Measurements from ENCODE around the gene MACROD2. TPM values are rescaled to one million over a fixed set of nuclear protein-coding genes. Genes with fewer than 3 reads are reported as not detected.

The MACROD2 gene
- polyA plus RNA-seq, 1 donor (not counting 4 experiments of a cell fraction or from before 2014, with no cell fraction given), result 0.71 TPM

DNA sequence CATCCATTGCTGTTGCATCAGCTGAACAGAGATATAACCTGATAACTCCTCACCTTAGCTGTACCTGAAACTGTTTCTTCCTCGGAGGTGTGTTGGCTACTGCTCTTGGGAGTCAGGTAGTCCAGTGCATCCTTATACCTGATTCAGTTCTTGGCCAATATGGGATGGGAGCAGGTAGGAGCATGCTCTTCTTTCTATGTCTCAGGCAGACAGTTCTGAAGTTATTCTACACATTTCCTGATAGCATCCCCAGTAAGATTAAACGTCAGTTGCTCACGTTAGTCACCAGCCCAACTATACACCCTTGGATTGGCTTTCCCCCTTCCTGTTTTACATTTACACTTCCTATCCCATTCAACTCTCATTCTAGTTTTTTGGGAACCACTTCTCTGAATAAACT is 586.4 kb downstream of the MACROD2 start:
- no peak for DNase-seq (ENCODE audit: low read depth, low spot score)
- FAIRE-seq, result peak; percentile 70
- Histone ChIP-seq H3K9ac (ENCODE audit: control insufficient read depth, extremely low read depth, insufficient read depth, low read length) (no peak overlapping the region), H3K9me3 (ENCODE audit: control insufficient read depth, low read depth, low read length) (no peaks in the 10 kb centered on the region), H4K20me1 (ENCODE audit: control insufficient read depth, extremely low read depth, insufficient read depth, low read length) (no peaks in the 10 kb centered on the region), H3K4me3 (ENCODE audit: control insufficient read depth in 2 of 3, extremely low read depth in 1 of 3, insufficient read depth in 2 of 3, low read depth in 1 of 3, low read length in 3 of 3) (no peak overlapping the region), H3K4me2 (ENCODE audit: control insufficient read depth, extremely low read depth, insufficient read depth, low read depth, low read length) (no peak overlapping the region), H2AFZ (ENCODE audit: control insufficient read depth, low read length) (no peak overlapping the region), H3K27ac (ENCODE audit: control insufficient read depth, insufficient read depth, low read length) (no peak overlapping the region), H3K79me2 (ENCODE audit: control insufficient read depth, insufficient read depth, low read length) (no peaks in the 10 kb centered on the region), H3K9me1 (ENCODE audit: control insufficient read depth, extremely low read depth, insufficient read depth, low read length) (peaks cover 3% of the 10 kb centered on the region), H3K36me3 (ENCODE audit: control insufficient read depth in 2 of 2, extremely low read depth in 1 of 2, insufficient read depth in 2 of 2, low read length in 2 of 2) (no peaks in the 10 kb centered on the region), H3K4me1 (ENCODE audit: control insufficient read depth, extremely low read depth, insufficient read depth, low read length) (peaks cover 17% of the 10 kb centered on the region), H3K27me3 (ENCODE audit: control insufficient read depth, extremely low read depth, insufficient read depth, low read length) (no peaks in the 10 kb centered on the region)
- dilution Hi-C loops (cut with MboI; ENCODE audit: extremely low pct_ligation_motif_present, low sequenced_read_pairs), result no loop called here
- TF ChIP-seq, protein P1, sequence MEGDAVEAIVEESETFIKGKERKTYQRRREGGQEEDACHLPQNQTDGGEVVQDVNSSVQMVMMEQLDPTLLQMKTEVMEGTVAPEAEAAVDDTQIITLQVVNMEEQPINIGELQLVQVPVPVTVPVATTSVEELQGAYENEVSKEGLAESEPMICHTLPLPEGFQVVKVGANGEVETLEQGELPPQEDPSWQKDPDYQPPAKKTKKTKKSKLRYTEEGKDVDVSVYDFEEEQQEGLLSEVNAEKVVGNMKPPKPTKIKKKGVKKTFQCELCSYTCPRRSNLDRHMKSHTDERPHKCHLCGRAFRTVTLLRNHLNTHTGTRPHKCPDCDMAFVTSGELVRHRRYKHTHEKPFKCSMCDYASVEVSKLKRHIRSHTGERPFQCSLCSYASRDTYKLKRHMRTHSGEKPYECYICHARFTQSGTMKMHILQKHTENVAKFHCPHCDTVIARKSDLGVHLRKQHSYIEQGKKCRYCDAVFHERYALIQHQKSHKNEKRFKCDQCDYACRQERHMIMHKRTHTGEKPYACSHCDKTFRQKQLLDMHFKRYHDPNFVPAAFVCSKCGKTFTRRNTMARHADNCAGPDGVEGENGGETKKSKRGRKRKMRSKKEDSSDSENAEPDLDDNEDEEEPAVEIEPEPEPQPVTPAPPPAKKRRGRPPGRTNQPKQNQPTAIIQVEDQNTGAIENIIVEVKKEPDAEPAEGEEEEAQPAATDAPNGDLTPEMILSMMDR (optimal IDR thresholded peaks at IDR 0.05 in 1 of 3, IDR thresholded peaks at IDR 0.05 in 1 of 3, conservative IDR thresholded peaks at IDR 0.05 in 1 of 3; ENCODE audit: extremely low read depth in 1 of 3, insufficient read depth in 2 of 3, low read length in 3 of 3), result no peak
- no peak for TF ChIP-seq EZH2 (IDR thresholded peaks at IDR 0.05; ENCODE audit: low read length)

DNA sequence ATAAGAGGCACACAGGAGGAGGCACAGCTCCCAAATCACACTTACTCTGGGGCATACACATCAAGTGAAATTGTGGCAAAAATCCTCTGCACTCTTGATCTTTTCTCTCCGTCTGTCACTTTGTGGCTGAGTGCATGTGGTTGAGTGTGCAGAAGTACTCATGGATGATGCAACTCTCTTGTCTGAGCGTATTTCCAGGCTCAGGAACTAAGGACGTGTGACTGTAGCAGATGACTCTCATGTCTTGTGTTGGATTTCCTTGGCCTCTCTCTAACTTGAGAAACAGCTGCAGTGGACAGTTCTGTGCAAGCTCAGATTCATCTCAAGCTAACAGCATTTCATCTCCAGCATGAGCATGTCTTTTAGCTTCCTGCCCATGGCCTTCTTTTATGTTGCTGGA is 587.5 kb downstream of the MACROD2 start:
- Histone ChIP-seq H4K20me1 (ENCODE audit: control insufficient read depth, extremely low read depth, insufficient read depth, low read length) (no peaks in the 10 kb centered on the region), H3K27ac (ENCODE audit: control insufficient read depth, insufficient read depth, low read length) (peak overlapping the region; percentile 63), H3K9ac (ENCODE audit: control insufficient read depth, extremely low read depth, insufficient read depth, low read length) (no peak overlapping the region), H2AFZ (ENCODE audit: control insufficient read depth, low read length) (no peak overlapping the region), H3K4me1 (ENCODE audit: control insufficient read depth, extremely low read depth, insufficient read depth, low read length) (peaks cover 17% of the 10 kb centered on the region), H3K79me2 (ENCODE audit: control insufficient read depth, insufficient read depth, low read length) (no peaks in the 10 kb centered on the region), H3K9me1 (ENCODE audit: control insufficient read depth, extremely low read depth, insufficient read depth, low read length) (peaks cover 3% of the 10 kb centered on the region), H3K27me3 (ENCODE audit: control insufficient read depth, extremely low read depth, insufficient read depth, low read length) (no peaks in the 10 kb centered on the region), H3K4me3 (ENCODE audit: control insufficient read depth in 2 of 3, extremely low read depth in 1 of 3, insufficient read depth in 2 of 3, low read depth in 1 of 3, low read length in 3 of 3) (no peak overlapping the region), H3K9me3 (ENCODE audit: control insufficient read depth, low read depth, low read length) (no peaks in the 10 kb centered on the region), H3K36me3 (ENCODE audit: control insufficient read depth in 2 of 2, extremely low read depth in 1 of 2, insufficient read depth in 2 of 2, low read length in 2 of 2) (no peaks in the 10 kb centered on the region), H3K4me2 (ENCODE audit: control insufficient read depth, extremely low read depth, insufficient read depth, low read depth, low read length) (peak overlapping the region; percentile 59)
- DNase-seq (ENCODE audit: low read depth, low spot score) (peak; percentile 42), FAIRE-seq (no peak)
- dilution Hi-C loops (cut with MboI; ENCODE audit: extremely low pct_ligation_motif_present, low sequenced_read_pairs), result no loop called here
- TF ChIP-seq EZH2 (IDR thresholded peaks at IDR 0.05; ENCODE audit: low read length), result no peak
- TF ChIP-seq, protein P1 (optimal IDR thresholded peaks at IDR 0.05 in 1 of 3, IDR thresholded peaks at IDR 0.05 in 1 of 3, conservative IDR thresholded peaks at IDR 0.05 in 1 of 3; ENCODE audit: extremely low read depth in 1 of 3, insufficient read depth in 2 of 3, low read length in 3 of 3), result no peak
